KMS-11 (cell line): Measurements from ENCODE around the gene TDP1.

Experiments used
- H2AFZ ChIP-seq: fragments of 200-600 bp; sonication (generic); 2 replicates; pipeline ENCODE4 v1.6.1; 2016; ENCODE audit warnings: antibody characterized with exemption, mixed run types, low read depth
- H3K27ac ChIP-seq: fragments of 200-600 bp; sonication (generic); 2 replicates; pipeline ENCODE4 v1.6.1; 2016; ENCODE audit warnings: mild to moderate bottlenecking, mixed run types
- H3K27me3 ChIP-seq: fragments of 200-600 bp; sonication (generic); 2 replicates; pipeline ENCODE4 v1.6.1; 2017; ENCODE audit warnings: mild to moderate bottlenecking, low read depth, mixed run types, moderate library complexity; ENCODE audit not compliant: insufficient read depth
- H3K36me3 ChIP-seq: fragments of 200-600 bp; sonication (generic); 2 replicates; pipeline ENCODE4 v1.6.1; 2017; ENCODE audit warnings: mild to moderate bottlenecking, mixed run types; ENCODE audit not compliant: insufficient read depth
- H3K4me1 ChIP-seq: fragments of 200-600 bp; sonication (generic); 2 replicates; pipeline ENCODE4 v1.6.1; 2016; ENCODE audit warnings: mild to moderate bottlenecking, low read depth, mixed run types; ENCODE audit not compliant: poor library complexity, severe bottlenecking
- H3K4me2 ChIP-seq: fragments of 200-600 bp; sonication (generic); 2 replicates; pipeline ENCODE4 v1.7.0; 2016; ENCODE audit warnings: mild to moderate bottlenecking, mixed run types
- H3K4me3 ChIP-seq: fragments of 200-600 bp; sonication (generic); IDR thresholded peaks from 2 replicates; pipeline ENCODE4 v1.6.1; 2017; ENCODE audit warnings: low read depth, low read length, mixed read lengths; ENCODE audit not compliant: insufficient read depth
- H3K79me2 ChIP-seq: fragments of 200-600 bp; sonication (generic); 2 replicates; pipeline ENCODE4 v1.6.1; 2016; ENCODE audit warnings: low read depth, mixed run types; ENCODE audit not compliant: insufficient read depth
- H3K9ac ChIP-seq: fragments of 200-600 bp; sonication (generic); 2 replicates; pipeline ENCODE4 v1.6.1; 2016; ENCODE audit warnings: mild to moderate bottlenecking, mixed run types
- H4K20me1 ChIP-seq: fragments of 200-600 bp; sonication (generic); 2 replicates; pipeline ENCODE4 v1.6.1; 2016; ENCODE audit warnings: mild to moderate bottlenecking, mixed run types; ENCODE audit not compliant: insufficient read depth
- TF ChIP-seq, protein P1 (sequence below): fragments of 200-600 bp; sonication (generic); conservative IDR thresholded peaks from 2 replicates; pipeline ENCODE4 v1.6.1; 2017; ENCODE audit warnings: low read depth, mild to moderate bottlenecking, antibody characterized with exemption, low read length, moderate library complexity, mixed read lengths

Gene TDP1

DNA sequence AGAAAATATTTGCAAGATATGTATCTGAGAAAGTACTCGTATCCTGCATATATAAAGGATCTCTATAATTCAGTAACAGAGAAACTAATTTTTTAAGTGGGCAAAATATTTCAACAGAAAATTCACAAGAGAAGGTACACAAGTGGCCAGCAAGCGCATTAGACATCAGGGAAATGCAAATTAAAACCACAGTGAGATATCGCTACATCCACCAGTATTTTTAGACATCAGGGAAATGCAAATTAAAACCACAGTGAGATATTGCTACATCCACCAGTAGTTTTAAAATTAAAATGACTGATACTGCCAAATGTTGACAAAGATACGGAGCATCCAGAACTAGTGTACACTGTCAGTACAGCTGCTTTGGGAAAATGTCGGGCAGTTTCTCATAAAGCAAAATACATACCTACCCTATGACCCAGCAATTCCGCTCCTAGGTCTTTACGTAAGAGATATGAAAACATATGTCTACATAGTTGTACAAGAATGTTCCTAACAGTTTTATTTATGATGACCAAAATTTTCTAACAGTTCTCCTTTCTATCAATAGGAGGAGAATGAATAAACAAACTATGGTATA lies 103.2 kb downstream of the TDP1 start:
- TF ChIP-seq, protein P1, sequence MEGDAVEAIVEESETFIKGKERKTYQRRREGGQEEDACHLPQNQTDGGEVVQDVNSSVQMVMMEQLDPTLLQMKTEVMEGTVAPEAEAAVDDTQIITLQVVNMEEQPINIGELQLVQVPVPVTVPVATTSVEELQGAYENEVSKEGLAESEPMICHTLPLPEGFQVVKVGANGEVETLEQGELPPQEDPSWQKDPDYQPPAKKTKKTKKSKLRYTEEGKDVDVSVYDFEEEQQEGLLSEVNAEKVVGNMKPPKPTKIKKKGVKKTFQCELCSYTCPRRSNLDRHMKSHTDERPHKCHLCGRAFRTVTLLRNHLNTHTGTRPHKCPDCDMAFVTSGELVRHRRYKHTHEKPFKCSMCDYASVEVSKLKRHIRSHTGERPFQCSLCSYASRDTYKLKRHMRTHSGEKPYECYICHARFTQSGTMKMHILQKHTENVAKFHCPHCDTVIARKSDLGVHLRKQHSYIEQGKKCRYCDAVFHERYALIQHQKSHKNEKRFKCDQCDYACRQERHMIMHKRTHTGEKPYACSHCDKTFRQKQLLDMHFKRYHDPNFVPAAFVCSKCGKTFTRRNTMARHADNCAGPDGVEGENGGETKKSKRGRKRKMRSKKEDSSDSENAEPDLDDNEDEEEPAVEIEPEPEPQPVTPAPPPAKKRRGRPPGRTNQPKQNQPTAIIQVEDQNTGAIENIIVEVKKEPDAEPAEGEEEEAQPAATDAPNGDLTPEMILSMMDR = no peak
- no peak overlapping the region for H3K4me2 ChIP-seq
- no peaks in the 10 kb centered on the region for H3K36me3 ChIP-seq
- no peak overlapping the region for H2AFZ ChIP-seq
- no peaks in the 10 kb centered on the region for H3K79me2 ChIP-seq
- peaks cover 7% of the 10 kb centered on the region for H3K4me1 ChIP-seq
- no peaks in the 10 kb centered on the region for H3K27me3 ChIP-seq
- no peak overlapping the region for H3K9ac ChIP-seq
- H4K20me1 ChIP-seq = no peaks in the 10 kb centered on the region
- H3K27ac ChIP-seq = no peak overlapping the region
- H3K4me3 ChIP-seq = no peak overlapping the region

DNA sequence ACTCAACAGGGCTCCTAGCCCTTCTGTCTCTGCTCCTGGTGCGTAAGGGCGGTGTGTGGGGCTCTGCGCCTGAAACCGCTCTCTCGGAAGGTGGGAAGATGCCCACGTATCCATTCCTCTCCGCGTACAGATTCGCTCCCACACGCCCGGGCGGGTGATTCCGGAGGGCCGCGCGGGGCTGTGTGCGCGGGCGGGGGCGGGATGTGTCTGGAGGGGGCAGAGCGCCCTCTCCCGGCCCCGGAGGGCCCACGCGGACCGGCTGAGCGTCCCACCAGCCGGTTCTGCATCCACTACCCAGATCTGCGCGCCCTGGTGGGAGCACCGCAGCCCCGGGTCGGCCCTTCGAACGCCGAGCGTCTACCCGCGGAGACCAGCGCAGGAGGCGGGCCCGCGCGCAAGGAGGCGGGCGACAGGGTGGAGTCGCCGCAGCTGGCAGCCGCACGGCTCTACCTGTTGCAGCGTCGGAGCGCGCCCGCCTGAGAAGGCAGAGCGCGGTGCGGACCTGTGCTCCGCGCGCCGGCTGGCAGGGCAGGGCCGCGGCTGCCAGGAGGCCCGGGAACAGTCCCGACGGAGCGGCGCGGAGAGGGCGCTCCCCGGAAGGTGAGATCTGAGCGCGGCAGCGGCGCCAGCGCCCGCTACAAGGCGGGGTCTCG lies 104.7 kb downstream of the TDP1 start:
- no peaks in the 10 kb centered on the region for H3K27me3 ChIP-seq
- H2AFZ ChIP-seq = peak overlapping the region; percentile 78
- TF ChIP-seq, protein P1 = peak; percentile 69
- peak overlapping the region; percentile 54; the same call in 1 of the 2 replicates for H3K4me2 ChIP-seq
- H3K4me1 ChIP-seq = peaks cover 7% of the 10 kb centered on the region
- peak overlapping the region; percentile 57; the same call in 1 of the 2 replicates for H3K9ac ChIP-seq
- H3K79me2 ChIP-seq = no peaks in the 10 kb centered on the region
- no peak overlapping the region for H3K4me3 ChIP-seq
- no peaks in the 10 kb centered on the region for H4K20me1 ChIP-seq
- H3K36me3 ChIP-seq = no peaks in the 10 kb centered on the region
- peak overlapping the region; percentile 24; the same call in 1 of the 2 replicates for H3K27ac ChIP-seq

DNA sequence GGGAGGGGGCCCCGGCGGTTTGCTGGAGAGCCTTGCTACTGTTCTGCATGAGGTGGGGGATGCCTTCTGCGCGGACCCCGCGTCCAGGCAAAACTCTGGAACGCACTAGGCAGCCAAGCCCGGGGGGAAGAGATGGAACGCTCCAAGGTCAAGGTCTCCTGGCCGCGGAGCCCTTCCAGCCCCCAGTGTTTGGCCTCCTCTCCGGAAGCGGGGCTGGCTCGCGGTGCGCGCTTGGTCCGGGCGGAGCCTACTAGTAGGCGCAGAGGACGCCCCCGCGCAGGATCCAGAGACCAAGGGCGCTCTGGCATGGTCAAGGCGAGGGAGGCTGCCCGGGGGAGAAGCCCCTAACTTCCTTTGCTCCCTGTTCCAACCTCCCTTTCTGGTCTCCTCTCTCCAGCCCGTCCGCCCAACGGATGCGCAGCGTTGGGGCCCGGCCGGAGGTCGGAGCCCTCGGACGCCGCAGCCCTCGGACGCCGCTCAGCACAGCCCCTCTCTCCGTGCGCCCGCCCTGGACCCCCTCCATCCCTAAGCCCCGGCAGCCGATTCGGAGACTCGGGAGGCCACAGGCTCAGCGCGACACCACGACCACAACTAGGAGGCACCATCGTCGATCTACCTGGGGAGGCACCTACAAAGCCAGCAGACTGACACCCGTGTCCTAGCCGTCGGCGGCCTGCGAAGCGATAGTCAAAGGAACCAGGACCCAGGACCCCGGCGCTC lies 105.4 kb downstream of the TDP1 start:
- Histone ChIP-seq H3K4me2 (peak overlapping the region; percentile 54; the same call in 1 of the 2 replicates), H3K9ac (no peak overlapping the region), H3K36me3 (no peaks in the 10 kb centered on the region), H3K4me1 (peaks cover 7% of the 10 kb centered on the region), H3K27me3 (no peaks in the 10 kb centered on the region), H3K27ac (no peak overlapping the region), H3K79me2 (no peaks in the 10 kb centered on the region), H3K4me3 (no peak overlapping the region), H2AFZ (peak overlapping the region; percentile 78), H4K20me1 (no peaks in the 10 kb centered on the region)
- TF ChIP-seq, protein P1 = no peak

DNA sequence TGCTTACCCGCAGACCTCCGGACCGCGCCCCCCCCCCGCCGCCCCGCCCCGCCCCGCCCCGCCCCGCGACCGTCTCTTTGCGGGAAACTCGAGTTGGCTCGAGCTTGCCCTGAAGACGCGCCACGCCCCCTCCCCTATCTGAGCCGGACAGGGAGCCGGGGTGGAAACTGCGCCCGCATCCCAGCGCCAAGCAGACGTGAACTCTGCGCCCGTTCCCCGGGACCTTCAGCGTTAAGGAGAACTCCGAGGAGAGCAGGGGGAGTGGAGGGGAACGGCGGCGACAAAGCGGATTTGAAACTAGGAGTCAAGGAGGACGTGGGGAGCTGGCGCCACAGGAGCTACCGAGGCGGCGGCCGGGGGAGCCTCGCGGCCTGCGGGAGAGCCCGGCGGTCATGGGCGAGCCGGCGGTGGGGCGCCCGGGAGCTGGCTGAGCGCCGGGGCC lies 106.0 kb downstream of the TDP1 start, which contains the start of gene KCNK13:
KCNK13 (plus strand) TSS at position 310 of the 442 bp plus-strand sequence. CDS start 212 bp downstream, outside the sequence.
- H4K20me1 ChIP-seq = no peaks in the 10 kb centered on the region
- H3K36me3 ChIP-seq = no peaks in the 10 kb centered on the region
- H3K27ac ChIP-seq = no peak within 1 kb of the TSS
- H3K4me3 ChIP-seq = no peak within 1 kb of the TSS
- H3K4me1 ChIP-seq = peaks cover 7% of the 10 kb centered on the region
- peak within 1 kb of the TSS; percentile 78 for H2AFZ ChIP-seq
- no peaks in the 10 kb centered on the region for H3K79me2 ChIP-seq
- H3K4me2 ChIP-seq = peak within 1 kb of the TSS; percentile 54; the same call in 1 of the 2 replicates
- no peak within 1 kb of the TSS for H3K9ac ChIP-seq
- no peaks in the 10 kb centered on the region for H3K27me3 ChIP-seq
- TF ChIP-seq, protein P1 = no peak
